PFSK-1 (cell line): ENCODE data around the gene AMY2B.

ENCODE experiments used
- FOXP2 ChIP-seq: optimal IDR thresholded peaks from 2 replicates; pipeline ENCODE3; 2011; ENCODE audit warnings: borderline replicate concordance, control low read depth, inconsistent platforms; ENCODE audit not compliant: insufficient read depth; ENCODE audit errors: extremely low read length, extremely low read depth
- POLR2AphosphoS5 ChIP-seq: IDR thresholded peaks from 2 replicates; pipeline ENCODE4 v1.6.1; 2012; ENCODE audit warnings: low read depth, mild to moderate bottlenecking, control low read depth, low read length, moderate library complexity
- REST ChIP-seq, 2 experiments: IDR thresholded peaks; 2 replicates each; pipeline versions ENCODE4 v1.6.1 to v1.8.0; 2011 to 2012; ENCODE audit warnings: low read depth in 2 of 2, low read length in 2 of 2, control low read depth in 1 of 2, inconsistent platforms in 1 of 2, mild to moderate bottlenecking in 1 of 2, moderate library complexity in 1 of 2; ENCODE audit not compliant: insufficient read depth in 1 of 2
- SIN3A ChIP-seq: IDR thresholded peaks from 2 replicates; pipeline ENCODE4 v1.6.1; 2012; ENCODE audit warnings: mild to moderate bottlenecking, low read length, moderate library complexity, borderline replicate concordance; ENCODE audit not compliant: insufficient read depth
- TAF1 ChIP-seq: IDR thresholded peaks from 2 replicates; pipeline ENCODE4 v1.6.1; 2012; ENCODE audit warnings: low read length, control low read depth, borderline replicate concordance; ENCODE audit not compliant: insufficient read depth

The AMY2B gene

GRCh38 chr1:103561643-103562395, 9.6 kb upstream of the AMY2B start:
- TF ChIP-seq SIN3A (no peak), REST (IDR thresholded peaks at IDR 0.05; ENCODE audit: insufficient read depth in 1 of 2, low read depth in 2 of 2, low read length in 2 of 2) (no peak), FOXP2 (no peak), POLR2AphosphoS5 (no peak), TAF1 (no peak)

DNA sequence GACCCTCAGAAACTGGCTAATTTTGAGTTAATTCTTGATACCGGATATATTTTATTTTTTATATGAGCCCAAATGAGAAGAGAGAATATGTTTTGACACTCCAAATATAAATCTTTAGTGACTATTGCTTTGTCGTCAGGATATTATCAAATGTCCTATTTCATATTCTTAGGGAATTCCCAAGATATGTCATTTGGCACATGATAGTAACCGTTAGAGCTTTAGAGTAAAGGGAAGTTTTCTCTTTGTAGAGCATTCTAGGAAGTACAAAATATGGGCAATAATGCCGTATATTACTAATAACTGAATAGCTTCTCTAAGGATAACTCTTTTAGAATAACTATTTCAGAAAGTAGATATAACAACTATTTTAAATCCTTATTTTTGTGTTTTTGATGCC, 8.3 kb upstream of the AMY2B start:
- TF ChIP-seq SIN3A (no peak), TAF1 (no peak), FOXP2 (no peak), POLR2AphosphoS5 (no peak), REST (IDR thresholded peaks at IDR 0.05; ENCODE audit: insufficient read depth in 1 of 2, low read depth in 2 of 2, low read length in 2 of 2) (no peak)

DNA sequence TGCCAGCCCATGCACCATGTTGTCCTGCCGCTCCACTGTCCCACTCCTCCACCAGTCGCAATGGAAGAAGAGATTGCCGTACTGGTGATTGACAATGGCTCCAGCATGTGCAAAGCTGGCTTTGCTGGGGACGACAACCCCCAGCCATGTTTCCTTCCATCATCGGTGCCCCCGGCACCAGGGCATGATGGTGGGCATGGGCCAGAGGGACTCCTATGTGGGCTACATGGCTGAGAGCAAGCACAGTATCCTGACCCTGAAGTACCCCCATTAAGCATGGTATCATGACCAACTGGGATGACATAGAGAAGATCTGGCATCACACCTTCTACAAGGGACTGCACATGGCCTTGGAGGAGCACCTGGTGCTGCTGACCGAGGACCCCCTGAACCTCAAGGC, 1.9 kb upstream of the AMY2B start:
- TF ChIP-seq REST (IDR thresholded peaks at IDR 0.05; ENCODE audit: insufficient read depth in 1 of 2, low read depth in 2 of 2, low read length in 2 of 2) (no peak), TAF1 (no peak), SIN3A (no peak), POLR2AphosphoS5 (no peak), FOXP2 (no peak)

DNA sequence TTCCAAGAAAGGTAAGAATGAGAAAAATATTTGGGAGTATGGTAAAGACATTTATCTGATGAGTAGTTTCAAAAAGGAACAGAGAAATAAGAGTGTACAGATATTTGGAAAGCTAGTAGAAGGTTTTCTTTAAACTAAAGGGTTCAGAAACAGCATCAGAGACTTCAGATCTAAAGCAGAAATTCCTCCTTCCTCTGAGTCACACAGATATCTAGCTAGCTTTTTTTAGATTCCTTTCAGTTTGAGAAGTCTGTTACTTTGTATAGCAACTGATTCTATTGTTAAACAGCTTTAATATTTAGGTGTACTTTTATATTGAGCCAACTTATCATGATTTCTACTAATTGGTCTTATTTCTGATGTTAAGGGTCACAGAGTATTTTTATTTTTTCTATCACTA, 4.7 kb downstream of the AMY2B start:
- TF ChIP-seq SIN3A = no peak
- no peak for TF ChIP-seq POLR2AphosphoS5
- no peak for TF ChIP-seq FOXP2
- TF ChIP-seq TAF1 = no peak
- TF ChIP-seq REST (IDR thresholded peaks at IDR 0.05; ENCODE audit: insufficient read depth in 1 of 2, low read depth in 2 of 2, low read length in 2 of 2) = no peak
